HepG2 (cell line): ENCODE results near the gene LCN2. TPM values are rescaled to one million over a fixed set of nuclear protein-coding genes. Genes with fewer than 3 reads are reported as not detected.

Experiments
- FLYWCH1 ChIP-seq: sonication (generic); formaldehyde crosslinking; IDR thresholded peaks from 2 replicates; pipeline ENCODE4 v1.8.1; 2023; ENCODE audit warnings: mild to moderate bottlenecking, missing genetic modification reagents
- FOXA1 ChIP-seq, 2 experiments: fragments of 450-650 bp in 1 of 2; sonication (generic) in 1 of 2; formaldehyde crosslinking in 1 of 2; IDR thresholded peaks; 2 replicates each; pipeline versions ENCODE4 v1.4.0 to v1.6.1; 2016 to 2020; ENCODE audit warnings: missing genetic modification reagents in 1 of 2
- HINFP ChIP-seq: sonication (generic); formaldehyde crosslinking; IDR thresholded peaks from 2 replicates; pipeline ENCODE4 v1.4.0; 2020; ENCODE audit warnings: low read depth, mild to moderate bottlenecking, missing genetic modification reagents
- JDP2 ChIP-seq: sonication (generic); formaldehyde crosslinking; IDR thresholded peaks from 2 replicates; pipeline ENCODE4 v1.8.1; 2022; ENCODE audit warnings: missing genetic modification reagents, borderline replicate concordance
- KDM5A ChIP-seq: fragments of 200-600 bp; sonication (generic); IDR thresholded peaks from 2 replicates; pipeline ENCODE4 v1.7.0; 2018; ENCODE audit warnings: antibody characterized with exemption, mild to moderate bottlenecking, low read length, borderline replicate concordance
- KIAA2018 ChIP-seq: sonication (generic); formaldehyde crosslinking; IDR thresholded peaks from 2 replicates; pipeline ENCODE4 v1.5.0; 2020; ENCODE audit warnings: mild to moderate bottlenecking, missing genetic modification reagents, borderline replicate concordance
- MYC ChIP-seq: sonication (generic); formaldehyde crosslinking; IDR thresholded peaks from 2 replicates; pipeline ENCODE4 v1.9.0; 2021; ENCODE audit warnings: missing genetic modification reagents, borderline replicate concordance
- RNF2 ChIP-seq: fragments of 450-650 bp; conservative IDR thresholded peaks from 2 replicates; pipeline ENCODE4 v1.6.1; 2016; ENCODE audit warnings: low read depth
- RORA ChIP-seq: sonication (generic); formaldehyde crosslinking; IDR thresholded peaks from 2 replicates; pipeline ENCODE4 v1.5.0; 2020; ENCODE audit warnings: mild to moderate bottlenecking, missing genetic modification reagents, moderate library complexity
- SAP130 ChIP-seq: IDR thresholded peaks from 2 replicates; pipeline ENCODE4 v1.6.1; 2016; ENCODE audit warnings: low read depth
- SNAPC2 ChIP-seq: sonication (generic); formaldehyde crosslinking; IDR thresholded peaks from 2 replicates; pipeline ENCODE4 v1.8.1; 2022; ENCODE audit warnings: mild to moderate bottlenecking, missing genetic modification reagents
- TCF7 ChIP-seq: sonication (generic); IDR thresholded peaks from 2 replicates; pipeline ENCODE4 v1.6.1; 2016; ENCODE audit warnings: antibody characterized with exemption, low read depth
- TMF1 ChIP-seq: sonication (generic); formaldehyde crosslinking; IDR thresholded peaks from 2 replicates; pipeline ENCODE4 v1.8.1; 2022; ENCODE audit warnings: low read depth, missing genetic modification reagents
- ZBTB1 ChIP-seq: sonication (generic); formaldehyde crosslinking; IDR thresholded peaks from 2 replicates; pipeline ENCODE4 v1.4.0; 2020; ENCODE audit warnings: missing genetic modification reagents, borderline replicate concordance
- ZFP41 ChIP-seq: sonication (generic); formaldehyde crosslinking; IDR thresholded peaks from 2 replicates; pipeline ENCODE4 v1.4.0; 2020; ENCODE audit warnings: mild to moderate bottlenecking, missing genetic modification reagents, borderline replicate concordance
- ZNF207 ChIP-seq: fragments of 450-650 bp; IDR thresholded peaks from 2 replicates; pipeline ENCODE4 v1.6.1; 2016; ENCODE audit warnings: antibody characterized with exemption, borderline replicate concordance
- ZNF329 ChIP-seq: sonication (generic); formaldehyde crosslinking; IDR thresholded peaks from 2 replicates; pipeline ENCODE4 v1.9.0; 2021; ENCODE audit warnings: low read depth, mild to moderate bottlenecking, missing genetic modification reagents
- ZNF484 ChIP-seq: sonication (generic); formaldehyde crosslinking; IDR thresholded peaks from 2 replicates; pipeline ENCODE4 v1.5.1; 2020; ENCODE audit warnings: mild to moderate bottlenecking, low read depth, missing genetic modification reagents, borderline replicate concordance
- ZNF572 ChIP-seq: sonication (generic); formaldehyde crosslinking; IDR thresholded peaks from 2 replicates; pipeline ENCODE4 v1.5.1; 2020; ENCODE audit warnings: mild to moderate bottlenecking, missing genetic modification reagents
- ZNF614 ChIP-seq: IDR thresholded peaks from 2 replicates; pipeline ENCODE4 v1.6.1; 2018; ENCODE audit warnings: missing biosample characterization, missing genetic modification reagents, inconsistent platforms, borderline replicate concordance
- polyA plus RNA-seq, 8 experiments: library from polyadenylated mRNA; depleted of rRNA in 3 of 8; stranded (reverse) in 7 of 8; unstranded in 1 of 8; fragments of >200 nt; fragmentation: Illumina TruSeq in 4 of 8; extraction: Trizol in 4 of 8; gene quantifications; 2 replicates each; pipeline versions ENCODE4 v1.2.1 to v1.2.3, GENCODE V29; 2011 to 2016; ENCODE audit warnings: low read depth in 4 of 8, missing spikeins in 1 of 8, mixed read lengths in 1 of 8; ENCODE audit not compliant: insufficient read depth in 1 of 8
- total RNA-seq, 5 experiments: library from RNA; depleted of rRNA; stranded (reverse); fragments of >200 nt; fragmentation: Illumina TruSeq; extraction: Trizol; gene quantifications; 2 replicates each; pipeline ENCODE4 v1.2.3, GENCODE V29; 2016; ENCODE audit warnings: low read depth in 1 of 5

LCN2 gene
- total and polyA plus RNA-seq, 2 of the 13 experiments (the other 11 are each of a cell fraction or from before 2014, with no cell fraction given) = 0.38 to 1.4 TPM

DNA sequence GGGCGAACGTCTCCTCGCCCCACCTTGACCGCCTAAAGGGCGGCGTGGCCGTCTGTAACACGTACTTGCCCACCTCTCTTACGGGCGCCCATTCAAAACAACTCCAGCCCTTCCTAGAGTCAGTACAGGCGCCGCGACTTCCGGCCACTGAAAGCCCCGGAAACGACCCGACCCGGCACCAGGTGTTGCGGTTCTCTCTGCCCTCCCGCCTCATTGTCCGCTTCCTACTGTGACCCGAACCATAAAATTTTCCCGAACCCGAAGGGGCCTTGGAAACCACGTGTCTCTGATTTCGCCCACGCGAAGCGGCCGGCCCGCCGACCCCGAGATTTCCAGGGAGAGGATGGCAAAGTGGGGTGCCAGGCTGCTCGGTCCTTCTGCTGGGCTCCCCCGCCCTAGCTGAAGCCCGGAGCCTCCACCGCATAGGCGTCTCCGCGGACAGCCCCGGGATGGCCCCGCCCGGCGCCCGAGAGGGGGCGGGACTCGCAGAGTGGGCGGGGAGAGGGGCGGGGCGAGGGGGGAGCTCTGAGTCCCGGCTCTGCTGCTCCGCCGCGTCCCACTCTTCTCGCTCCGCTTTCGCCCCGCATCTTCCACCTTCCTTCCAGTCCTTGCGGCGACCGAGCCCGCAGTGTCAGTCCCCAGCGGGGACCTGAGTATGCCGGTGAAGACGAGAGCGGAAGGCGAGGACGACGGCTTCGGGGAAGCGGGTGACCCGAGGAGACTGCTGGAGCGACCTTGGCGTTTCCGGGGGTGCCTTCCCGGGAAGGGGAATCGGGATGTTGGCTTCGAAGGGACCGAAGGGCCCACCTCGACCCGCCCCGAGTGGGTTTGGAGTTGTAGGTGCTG is 21.0 kb upstream of the LCN2 start (continued):
- TF ChIP-seq KIAA2018 (CRISPR knock-in tag) = no peak
- TF ChIP-seq HINFP (CRISPR knock-in tag) = no peak; the same call in 1 of the 2 replicates
- 0 out of 2 replicates have a peak, but pooled peaks have one; percentile 29 for TF ChIP-seq ZNF572 (CRISPR knock-in tag)
- TF ChIP-seq ZFP41 (CRISPR knock-in tag) = no peak
- TF ChIP-seq FLYWCH1 (CRISPR knock-in tag) = no peak
- no peak for TF ChIP-seq ZNF329 (CRISPR knock-in tag)
- no peak for TF ChIP-seq ZNF614 (CRISPR knock-in tag)
- TF ChIP-seq ZBTB1 = no peak
- peak; percentile 66 for TF ChIP-seq SAP130 (CRISPR knock-in tag)
- TF ChIP-seq ZNF207 = no peak
- TF ChIP-seq FOXA1 (IDR thresholded peaks at IDR 0.05) = no peak
- no peak for TF ChIP-seq FOXA1 (CRISPR knock-in tag; IDR thresholded peaks at IDR 0.05)
- TF ChIP-seq TMF1 (CRISPR knock-in tag) = no peak
- TF ChIP-seq KDM5A = peak; percentile 26; the same call in 1 of the 2 replicates
- no peak for TF ChIP-seq ZNF484 (CRISPR knock-in tag)
- no peak for TF ChIP-seq SNAPC2 (CRISPR knock-in tag)
- no peak for TF ChIP-seq RNF2
- peak; percentile 75; the same call in 1 of the 2 replicates for TF ChIP-seq MYC (CRISPR knock-in tag)
- no peak for TF ChIP-seq JDP2 (CRISPR knock-in tag)
- no peak for TF ChIP-seq TCF7
- TF ChIP-seq RORA = no peak
